Measurements from ENCODE around the gene IDUA. TPM values are rescaled to one million over a fixed set of nuclear protein-coding genes. Genes with fewer than 3 reads are reported as not detected.

IDUA gene
- total RNA-seq, 1 donor from 2014 or later: 3.4 TPM

DNA sequence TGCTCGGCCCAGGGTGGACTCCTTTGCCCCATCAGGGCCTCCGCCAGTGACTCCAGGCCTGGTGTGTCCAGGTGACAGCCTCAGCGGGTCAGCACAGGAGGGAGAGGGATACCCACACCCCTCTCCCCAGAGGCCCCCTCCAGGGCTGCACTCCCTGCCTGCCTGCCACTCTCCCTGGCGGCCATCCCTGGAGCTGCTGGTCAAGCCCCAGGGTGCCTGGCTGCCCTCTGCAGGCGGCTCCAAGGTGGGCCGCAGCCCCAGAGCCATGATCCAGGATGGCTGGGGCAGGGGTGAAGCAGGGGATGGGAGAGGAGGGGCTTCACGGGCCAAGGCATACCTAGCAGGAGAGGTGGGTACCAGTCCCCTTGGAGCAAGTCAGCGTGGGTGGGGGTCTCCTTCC lies 28.3 kb downstream of the IDUA start:
- DNase-seq (ENCODE audit: low spot score): no peak

DNA sequence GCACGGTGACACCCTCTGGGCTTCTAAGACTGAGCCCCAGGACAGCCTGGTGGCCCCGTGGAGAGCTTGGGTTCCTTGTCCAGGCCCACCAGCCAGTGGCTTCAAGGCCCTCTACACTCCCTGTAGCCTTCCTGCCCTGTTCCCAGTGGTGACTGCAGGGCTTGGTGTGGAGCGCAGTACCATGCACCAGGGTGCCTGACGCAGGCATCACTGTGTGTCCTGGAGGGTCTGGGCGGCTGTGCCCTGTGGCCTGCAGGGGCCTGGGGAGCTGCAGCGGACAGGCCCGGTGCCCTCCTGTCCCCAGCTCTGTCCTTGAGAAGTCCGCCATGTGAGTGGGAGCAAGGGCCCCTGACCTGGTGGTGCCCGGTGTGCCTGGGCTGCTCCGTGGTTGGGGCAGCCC lies 28.9 kb downstream of the IDUA start:
- DNase-seq (ENCODE audit: low spot score): no peak

DNA sequence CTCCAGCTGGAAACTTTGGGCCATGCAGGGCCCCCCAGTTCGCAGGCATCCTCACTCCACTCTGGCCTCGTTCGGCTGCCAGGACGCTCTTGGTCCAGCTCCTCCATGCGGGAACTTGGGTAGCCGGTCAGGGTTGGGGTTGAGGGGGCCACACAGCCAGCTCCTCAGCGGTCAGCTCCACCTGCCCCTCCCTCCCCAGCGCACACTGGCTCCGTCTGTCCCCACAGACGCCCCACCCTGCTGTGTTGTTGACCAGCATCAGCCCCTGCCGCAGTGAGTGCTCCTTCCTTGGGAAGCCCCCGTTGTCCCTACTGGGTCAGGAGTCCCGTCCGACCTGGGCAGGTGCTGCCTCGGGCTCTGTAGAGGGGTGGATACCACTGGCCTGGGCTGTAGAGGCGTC lies 30.4 kb downstream of the IDUA start:
- DNase-seq (ENCODE audit: low spot score): no peak

DNA sequence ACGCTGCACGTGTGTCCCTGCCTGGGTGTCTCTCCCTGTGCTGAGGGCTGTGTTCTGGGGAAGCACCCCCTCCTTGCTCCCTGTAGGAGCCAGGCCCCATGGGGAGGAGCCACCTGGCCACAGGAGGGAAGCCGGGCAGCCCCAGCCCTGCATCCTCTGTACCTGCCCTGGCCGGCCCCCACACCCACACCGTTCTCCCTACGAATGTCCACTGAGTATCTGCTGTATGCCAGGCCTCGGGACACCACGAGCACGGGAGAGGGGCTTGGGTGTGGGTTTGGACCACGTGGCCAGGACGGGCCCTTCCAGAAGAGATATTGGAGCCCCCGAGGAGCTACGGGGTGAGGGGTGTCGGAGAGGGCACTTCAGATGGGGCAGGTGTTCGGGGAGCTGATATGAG lies 30.9 kb downstream of the IDUA start:
- no peak for DNase-seq (ENCODE audit: low spot score)

DNA sequence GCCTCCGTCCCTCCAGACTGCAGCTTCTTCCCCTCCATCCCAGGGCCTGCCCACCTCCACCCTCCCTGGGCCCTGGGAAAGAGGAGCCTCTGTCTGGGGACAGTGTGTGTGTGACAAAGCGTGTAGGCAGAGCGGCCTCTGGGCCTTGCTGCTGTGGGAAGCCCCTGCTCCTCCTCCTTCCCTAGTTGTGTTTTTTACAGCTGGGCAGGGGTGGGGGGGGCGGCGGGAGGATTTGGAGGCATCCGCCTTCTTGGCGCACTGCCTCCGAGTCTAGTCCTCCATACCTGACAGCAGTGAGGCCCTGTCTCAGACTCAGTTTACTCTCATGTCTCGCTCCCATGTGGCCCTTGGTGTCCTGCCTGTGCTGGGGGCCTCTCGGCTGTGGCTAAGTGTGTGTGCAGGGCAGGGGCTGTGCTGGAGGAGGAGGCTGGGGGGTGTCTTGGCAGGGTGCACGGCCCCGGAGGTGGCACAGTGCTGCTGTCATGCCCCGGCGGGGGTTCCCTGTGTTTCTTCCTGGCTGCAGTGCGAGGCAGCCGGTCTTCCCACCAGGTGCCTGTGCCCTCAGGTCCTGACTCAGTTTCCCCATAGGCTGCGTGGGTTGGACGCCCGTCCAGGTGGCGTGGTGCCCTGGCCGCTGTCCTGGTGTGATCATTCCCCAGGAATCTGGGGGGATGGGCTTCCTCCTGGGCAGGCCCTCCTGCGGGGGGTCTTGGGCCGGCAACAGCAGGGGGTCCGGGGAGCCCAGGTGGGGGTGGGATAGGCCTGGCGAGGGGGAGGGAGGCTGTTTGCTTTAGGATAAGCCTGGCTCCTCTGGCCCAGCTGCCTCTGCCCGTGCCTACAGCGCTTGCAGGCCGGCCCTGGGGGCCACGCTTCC lies 31.5 kb downstream of the IDUA start:
- DNase-seq (ENCODE audit: low spot score): peak; percentile 34

DNA sequence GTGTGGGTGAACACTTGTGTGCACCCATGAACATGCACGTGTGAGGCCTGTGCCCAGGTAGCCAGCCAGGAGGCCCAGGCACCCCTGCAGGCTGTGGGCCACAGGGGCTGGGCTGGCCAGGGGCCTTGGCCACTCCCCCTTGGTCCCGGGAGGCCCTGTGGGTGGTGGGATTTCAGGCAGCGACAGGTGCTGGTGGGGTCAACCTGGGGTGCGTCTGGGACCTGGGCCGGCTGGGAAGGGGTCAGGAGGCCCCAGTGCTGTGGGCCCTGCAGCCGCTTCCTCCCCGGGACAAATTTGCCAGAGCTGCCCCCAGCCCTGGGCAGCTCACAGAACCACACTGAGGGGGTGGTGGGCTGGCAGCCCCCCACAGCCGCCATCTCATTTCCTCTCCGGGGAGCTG lies 32.5 kb downstream of the IDUA start:
- no peak for DNase-seq (ENCODE audit: low spot score)

DNA sequence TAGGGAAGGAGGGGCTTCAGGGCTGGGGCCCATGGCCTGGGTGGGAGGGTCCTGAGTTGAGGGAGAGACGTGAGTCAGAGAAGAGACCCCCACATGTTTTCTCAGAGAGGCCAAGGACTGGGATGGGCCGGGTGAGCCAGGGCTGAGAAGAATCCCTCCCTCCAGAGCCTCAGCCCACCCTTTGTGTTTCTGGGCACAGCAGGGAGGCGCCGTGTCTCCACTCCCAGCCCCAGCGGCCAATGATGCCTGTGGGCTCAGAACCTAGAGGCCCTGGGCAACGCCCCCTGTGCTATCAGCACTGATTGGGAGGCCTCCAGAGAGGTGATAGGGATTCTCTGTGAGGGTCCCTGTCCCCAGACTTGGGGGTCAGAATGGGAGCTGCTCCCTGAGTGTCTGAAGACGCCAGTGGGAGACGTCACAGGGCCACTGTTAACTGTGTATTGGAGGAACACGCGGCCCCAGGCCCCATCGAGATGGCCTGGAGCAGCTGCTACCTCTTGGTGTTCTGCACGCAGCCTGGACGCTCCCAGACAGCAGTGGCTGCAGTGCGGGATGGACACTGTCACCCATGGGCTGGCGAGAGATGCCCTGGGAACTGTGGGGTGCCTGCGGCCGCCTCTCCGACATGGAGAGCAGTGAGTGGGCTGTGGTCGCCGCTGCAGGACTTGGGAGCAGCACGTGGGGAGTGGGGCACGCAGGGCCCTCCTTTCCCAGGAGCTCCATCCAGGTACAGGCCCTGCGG lies 33.1 kb downstream of the IDUA start:
- peak; percentile 26 for DNase-seq (ENCODE audit: low spot score)

DNA sequence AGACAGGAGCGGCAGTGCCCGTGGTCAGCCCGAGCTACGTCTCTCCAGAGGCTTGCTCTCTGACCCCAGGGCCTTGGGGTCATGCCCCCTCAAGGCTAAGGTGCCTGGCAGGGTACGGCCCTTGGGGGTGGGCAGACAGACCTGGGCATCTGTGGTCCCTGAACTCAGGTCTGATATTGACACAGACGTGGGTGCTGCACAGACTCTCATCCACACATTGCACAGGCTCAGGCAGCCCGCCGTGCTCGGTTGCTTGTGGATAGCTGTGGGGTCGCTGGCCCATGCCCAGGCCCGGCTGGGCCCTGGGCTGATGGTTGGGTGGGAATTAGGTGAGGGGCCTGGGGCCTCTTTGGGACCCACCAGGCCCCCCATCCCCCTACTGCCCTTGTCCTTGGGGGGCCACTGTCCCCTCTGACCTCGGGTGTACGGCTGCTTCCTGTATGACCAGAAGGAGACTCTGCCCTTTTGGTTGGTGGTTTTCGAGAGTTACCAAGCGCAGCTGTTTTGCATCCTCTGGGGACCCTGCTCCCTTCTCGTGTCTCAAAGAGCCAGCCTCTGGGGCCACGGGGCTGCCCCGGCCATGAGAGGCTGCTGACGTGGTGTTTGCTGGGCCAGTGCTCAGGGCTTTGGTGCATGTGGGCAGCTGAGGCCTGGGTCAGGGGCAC lies 34.7 kb downstream of the IDUA start:
- no peak for DNase-seq (ENCODE audit: low spot score)

DNA sequence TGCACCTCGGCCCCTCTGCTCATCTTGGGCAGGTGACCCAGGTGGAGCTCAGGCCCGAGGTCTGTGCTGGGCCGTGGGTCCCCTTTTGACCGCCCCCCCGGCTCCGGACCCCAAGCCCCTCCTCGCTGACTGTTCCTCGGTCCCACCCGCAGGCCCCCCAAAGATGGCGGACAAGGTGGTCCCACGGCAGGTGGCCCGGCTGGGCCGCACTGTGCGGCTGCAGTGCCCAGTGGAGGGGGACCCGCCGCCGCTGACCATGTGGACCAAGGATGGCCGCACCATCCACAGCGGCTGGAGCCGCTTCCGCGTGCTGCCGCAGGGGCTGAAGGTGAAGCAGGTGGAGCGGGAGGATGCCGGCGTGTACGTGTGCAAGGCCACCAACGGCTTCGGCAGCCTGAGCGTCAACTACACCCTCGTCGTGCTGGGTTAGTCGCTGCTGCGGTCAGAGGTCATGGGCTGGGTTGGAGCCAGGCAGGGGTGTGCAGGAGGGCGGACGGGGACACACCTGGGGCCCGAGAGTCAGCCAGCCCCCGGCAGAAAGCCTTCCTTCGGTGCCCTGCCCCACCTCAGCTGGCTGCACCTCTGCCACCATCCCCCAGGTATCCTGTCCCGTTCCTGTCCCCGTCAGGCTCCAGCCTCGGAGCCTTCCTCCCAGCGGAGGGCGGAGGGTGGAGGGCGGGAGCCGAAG lies 35.4 kb downstream of the IDUA start:
- no peak for DNase-seq (ENCODE audit: low spot score)

DNA sequence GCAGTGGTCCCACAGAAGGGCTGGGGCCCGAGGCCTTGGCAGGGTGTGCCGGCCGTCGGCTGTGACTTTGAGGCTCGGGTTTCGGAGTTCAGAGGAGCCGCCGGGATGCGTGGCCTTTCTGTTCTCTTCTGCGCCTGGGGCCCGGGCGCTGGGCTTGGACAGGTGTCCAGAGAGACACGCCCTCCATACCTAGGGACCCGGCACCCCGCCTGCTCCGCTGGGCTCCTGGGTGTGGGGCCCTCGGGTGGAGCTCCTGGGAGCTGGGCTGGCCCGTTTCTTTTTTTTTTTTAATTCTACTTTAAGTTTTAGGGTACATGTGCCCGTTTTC lies 35.9 kb downstream of the IDUA start:
- DNase-seq (ENCODE audit: low spot score): no peak

DNA sequence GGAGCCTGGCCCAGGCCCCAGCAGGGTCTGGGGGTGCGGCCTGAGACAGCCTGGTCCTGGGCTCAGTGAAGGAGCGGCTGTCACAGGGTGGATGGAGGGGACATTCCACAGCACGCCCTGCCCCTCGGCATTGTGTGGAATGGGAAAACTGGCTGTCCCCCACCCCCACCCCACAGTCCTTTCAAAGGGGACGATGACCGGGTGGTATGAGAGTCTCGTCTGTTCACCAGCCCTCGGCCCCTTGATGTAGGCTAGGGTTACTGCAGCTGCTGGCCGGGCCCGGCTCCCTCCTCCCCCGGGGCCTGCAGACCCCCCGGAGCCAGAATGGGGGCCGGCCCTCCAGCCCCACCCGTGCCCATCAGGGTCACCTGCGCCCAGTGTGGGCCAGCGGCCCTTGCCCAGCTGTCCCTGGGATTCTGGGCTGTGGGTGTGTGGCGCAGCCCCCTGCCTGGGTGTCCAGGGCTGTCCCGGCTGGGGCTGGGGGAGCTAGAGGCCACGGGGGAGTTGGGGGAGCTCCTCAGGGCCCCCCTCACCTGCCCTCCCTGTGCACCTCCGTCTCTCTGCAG lies 36.3 kb downstream of the IDUA start:
- DNase-seq (ENCODE audit: low spot score): no peak

DNA sequence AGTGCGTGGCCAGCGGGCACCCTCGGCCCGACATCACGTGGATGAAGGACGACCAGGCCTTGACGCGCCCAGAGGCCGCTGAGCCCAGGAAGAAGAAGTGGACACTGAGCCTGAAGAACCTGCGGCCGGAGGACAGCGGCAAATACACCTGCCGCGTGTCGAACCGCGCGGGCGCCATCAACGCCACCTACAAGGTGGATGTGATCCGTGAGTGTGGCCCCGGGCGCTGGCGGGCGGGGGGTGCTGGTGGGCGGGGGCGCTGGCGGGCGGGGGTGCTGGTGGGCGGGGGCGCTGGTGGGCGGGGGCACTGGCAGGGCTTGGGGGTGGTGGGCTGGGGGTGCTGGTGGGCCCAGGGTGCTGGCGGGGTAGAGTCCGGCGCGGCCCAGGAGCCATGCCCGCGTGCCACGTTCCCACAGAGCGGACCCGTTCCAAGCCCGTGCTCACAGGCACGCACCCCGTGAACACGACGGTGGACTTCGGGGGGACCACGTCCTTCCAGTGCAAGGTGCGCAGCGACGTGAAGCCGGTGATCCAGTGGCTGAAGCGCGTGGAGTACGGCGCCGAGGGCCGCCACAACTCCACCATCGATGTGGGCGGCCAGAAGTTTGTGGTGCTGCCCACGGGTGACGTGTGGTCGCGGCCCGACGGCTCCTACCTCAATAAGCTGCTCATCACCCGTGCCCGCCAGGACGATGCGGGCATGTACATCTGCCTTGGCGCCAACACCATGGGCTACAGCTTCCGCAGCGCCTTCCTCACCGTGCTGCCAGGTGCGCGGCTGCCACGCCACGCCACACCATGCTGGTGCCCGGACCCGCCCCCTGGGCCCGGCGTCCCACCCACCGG lies 37.3 kb downstream of the IDUA start:
- DNase-seq (ENCODE audit: low spot score): no peak

DNA sequence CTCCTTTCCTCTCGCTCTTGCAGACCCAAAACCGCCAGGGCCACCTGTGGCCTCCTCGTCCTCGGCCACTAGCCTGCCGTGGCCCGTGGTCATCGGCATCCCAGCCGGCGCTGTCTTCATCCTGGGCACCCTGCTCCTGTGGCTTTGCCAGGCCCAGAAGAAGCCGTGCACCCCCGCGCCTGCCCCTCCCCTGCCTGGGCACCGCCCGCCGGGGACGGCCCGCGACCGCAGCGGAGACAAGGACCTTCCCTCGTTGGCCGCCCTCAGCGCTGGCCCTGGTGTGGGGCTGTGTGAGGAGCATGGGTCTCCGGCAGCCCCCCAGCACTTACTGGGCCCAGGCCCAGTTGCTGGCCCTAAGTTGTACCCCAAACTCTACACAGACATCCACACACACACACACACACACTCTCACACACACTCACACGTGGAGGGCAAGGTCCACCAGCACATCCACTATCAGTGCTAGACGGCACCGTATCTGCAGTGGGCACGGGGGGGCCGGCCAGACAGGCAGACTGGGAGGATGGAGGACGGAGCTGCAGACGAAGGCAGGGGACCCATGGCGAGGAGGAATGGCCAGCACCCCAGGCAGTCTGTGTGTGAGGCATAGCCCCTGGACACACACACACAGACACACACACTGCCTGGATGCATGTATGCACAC lies 38.2 kb downstream of the IDUA start:
- DNase-seq (ENCODE audit: low spot score): no peak

DNA sequence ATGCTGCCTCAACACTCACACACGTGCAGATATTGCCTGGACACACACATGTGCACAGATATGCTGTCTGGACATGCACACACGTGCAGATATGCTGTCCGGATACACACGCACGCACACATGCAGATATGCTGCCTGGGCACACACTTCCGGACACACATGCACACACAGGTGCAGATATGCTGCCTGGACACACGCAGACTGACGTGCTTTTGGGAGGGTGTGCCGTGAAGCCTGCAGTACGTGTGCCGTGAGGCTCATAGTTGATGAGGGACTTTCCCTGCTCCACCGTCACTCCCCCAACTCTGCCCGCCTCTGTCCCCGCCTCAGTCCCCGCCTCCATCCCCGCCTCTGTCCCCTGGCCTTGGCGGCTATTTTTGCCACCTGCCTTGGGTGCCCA lies 39.3 kb downstream of the IDUA start:
- DNase-seq (ENCODE audit: low spot score): no peak

DNA sequence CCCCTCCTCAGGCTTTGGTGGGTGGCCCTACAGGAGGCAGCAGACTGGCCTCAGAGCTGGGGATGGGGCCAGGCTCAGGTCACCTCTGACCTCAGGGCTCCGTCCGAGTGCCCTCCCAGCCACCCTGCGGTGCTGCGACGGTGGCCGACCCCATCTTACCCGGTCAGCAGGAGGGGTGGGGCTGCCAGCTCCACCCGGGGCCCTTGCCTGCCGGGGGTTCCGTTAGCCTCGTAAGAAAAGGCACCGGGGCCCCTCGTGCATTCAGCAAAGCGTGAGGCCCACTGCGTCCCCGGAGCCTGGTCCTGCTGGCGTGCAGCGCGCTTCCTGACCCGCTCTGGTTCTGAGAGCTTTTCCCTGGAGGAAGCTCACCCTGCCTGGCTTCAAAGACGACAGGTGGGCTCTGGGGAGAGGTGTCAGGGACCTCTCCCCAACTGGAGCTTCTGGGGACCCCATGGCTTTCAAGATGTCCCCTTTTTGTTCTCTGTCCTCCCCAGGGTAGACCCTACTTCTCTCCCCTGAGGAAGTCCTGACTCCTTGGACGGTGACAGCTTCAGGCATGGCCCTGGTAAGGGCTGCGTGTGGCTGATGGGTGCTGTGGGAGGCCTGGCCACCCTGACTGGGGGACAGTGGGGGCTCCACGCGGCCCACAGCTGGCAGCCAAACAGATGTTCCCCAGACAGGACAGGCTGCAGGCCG lies 40.5 kb downstream of the IDUA start:
- DNase-seq (ENCODE audit: low spot score): no peak

DNA sequence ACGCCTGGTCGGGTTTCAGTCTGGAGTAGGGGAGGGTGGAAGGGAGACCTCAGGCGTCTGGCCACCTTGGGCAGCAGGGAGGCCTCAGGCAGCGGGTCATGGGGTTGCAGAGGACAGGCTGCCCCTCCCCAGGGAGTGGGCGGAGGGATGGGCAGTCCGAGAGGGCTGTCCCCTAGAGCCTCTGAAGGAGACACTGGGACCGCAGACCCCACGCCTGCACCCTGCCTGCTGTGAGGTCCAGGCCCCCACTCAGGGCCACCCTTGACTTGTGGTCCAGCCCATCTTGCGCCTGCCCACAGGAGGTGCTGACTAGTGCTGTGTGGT lies 41.0 kb downstream of the IDUA start:
- no peak for DNase-seq (ENCODE audit: low spot score)

DNA sequence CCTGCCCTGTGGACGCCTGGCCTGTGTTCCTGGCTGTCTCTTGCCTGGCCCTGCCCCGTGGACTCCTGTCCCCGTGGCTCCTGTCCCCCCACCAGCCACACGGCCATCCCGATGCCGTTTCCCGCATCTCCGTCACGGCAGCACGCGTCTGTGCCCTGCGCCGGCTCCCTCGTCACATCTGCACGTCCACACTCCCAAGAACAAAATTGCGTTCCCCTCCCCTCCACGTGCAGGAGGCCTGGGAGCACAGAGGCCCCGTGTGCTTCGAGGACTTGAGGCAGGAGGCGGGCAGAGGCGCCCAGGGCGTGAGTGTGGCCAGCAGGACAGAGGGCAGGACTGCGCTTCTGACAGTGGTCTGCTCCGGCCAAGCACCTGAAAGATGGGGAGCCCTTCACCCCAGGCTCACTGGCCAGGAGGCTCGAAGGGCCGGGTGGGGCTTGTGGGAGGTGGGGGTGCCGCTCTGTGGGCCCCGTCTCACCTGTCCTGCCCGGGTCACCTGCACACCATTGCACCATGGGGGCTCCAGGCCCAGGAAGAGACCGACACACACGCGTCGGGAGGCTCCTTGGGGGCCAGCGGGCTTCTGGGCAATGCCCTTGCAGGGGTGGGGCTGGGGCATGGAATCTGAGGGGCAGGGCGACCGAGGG lies 41.9 kb downstream of the IDUA start:
- DNase-seq (ENCODE audit: low spot score): no peak

DNA sequence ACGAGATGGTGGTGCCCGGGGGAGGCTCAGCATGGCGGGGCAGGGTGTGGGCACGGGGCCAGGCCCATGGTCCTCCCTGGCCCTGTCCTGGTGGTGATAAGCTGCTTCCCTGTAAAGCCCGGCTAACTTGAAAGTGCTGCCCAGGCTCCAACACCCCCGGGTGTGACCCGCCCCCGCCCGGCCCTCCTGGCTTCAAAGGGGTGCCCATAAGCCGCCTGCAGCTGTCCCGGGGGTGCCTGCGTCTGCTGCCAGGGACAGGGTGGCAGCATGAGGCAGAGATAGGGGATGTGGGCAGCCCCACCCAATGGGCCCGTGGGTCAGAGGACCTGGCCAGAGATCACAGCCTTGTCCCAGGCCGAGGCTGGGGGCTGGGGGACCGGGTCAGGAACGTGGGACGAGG lies 42.7 kb downstream of the IDUA start:
- DNase-seq (ENCODE audit: low spot score): no peak

DNA sequence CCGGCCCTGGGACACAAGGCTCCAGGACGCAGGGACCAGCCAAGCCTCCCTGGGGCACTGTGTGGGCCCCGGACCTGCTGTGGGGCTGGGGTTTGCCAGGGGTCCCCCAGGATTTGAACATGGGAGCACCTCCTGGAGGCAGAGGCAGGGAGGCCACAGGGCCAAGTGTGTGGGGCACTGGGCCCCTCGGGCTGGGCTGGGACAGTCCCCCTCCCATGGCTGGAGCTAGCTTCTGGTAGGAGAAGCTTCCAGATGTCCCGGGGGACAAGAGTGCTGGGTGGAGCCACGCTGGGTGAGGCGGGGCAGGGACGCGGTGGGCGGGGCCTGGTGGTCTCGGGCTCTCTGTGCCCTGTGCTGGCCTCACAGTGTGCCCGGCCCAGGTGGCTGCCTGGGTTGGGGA lies 43.2 kb downstream of the IDUA start:
- DNase-seq (ENCODE audit: low spot score): no peak
